ENCODE data around the gene DBT.
"Not testable (repeated sequence)": the region's sequence is repeated elsewhere in the genome, so short reads cannot be mapped to it uniquely, and the experiment has no call there.

DBT gene

GRCh38 chr1:100250807-100251206, 1.2 kb upstream of the DBT start:
- no peak for DNase-seq (ENCODE audit: low read depth in 1 of 2, low spot score in 1 of 2)

- DNase-seq (ENCODE audit: low read depth in 1 of 2, low spot score in 1 of 2), result no peak
These were observed 630 bp upstream of the DBT start for GRCh38 chr1:100250264-100250663.

GRCh38 chr1:100249155-100249536, 488 bp downstream of the DBT start:
- DNase-seq (ENCODE audit: low read depth in 1 of 2, low spot score in 1 of 2), result no peak

- DNase-seq (ENCODE audit: low read depth in 1 of 2, low spot score in 1 of 2), result no peak
These were observed 2.9 kb downstream of the DBT start for GRCh38 chr1:100246738-100247137.

GRCh38 chr1:100240631-100241030, 9.0 kb downstream of the DBT start:
- DNase-seq (ENCODE audit: low read depth in 1 of 2, low spot score in 1 of 2), result no peak

- no peak for DNase-seq (ENCODE audit: low read depth in 1 of 2, low spot score in 1 of 2)
These were observed 9.7 kb downstream of the DBT start for GRCh38 chr1:100239961-100240360.

GRCh38 chr1:100237091-100237490, 12.5 kb downstream of the DBT start:
- no peak for DNase-seq (ENCODE audit: low read depth in 1 of 2, low spot score in 1 of 2)

- no peak for DNase-seq (ENCODE audit: low read depth in 1 of 2, low spot score in 1 of 2)
These were observed 15.2 kb downstream of the DBT start for GRCh38 chr1:100234432-100234831.

GRCh38 chr1:100233566-100233965, 16.1 kb downstream of the DBT start:
- DNase-seq (ENCODE audit: low read depth in 1 of 2, low spot score in 1 of 2), result not testable (repeated sequence)

- DNase-seq (ENCODE audit: low read depth in 1 of 2, low spot score in 1 of 2), result no peak
These were observed 17.5 kb downstream of the DBT start for GRCh38 chr1:100232156-100232555.

GRCh38 chr1:100231721-100232120, 17.9 kb downstream of the DBT start:
- no peak for DNase-seq (ENCODE audit: low read depth in 1 of 2, low spot score in 1 of 2)

GRCh38 chr1:100230765-100231164, 18.9 kb downstream of the DBT start:
- no peak for DNase-seq (ENCODE audit: low read depth in 1 of 2, low spot score in 1 of 2)

- DNase-seq (ENCODE audit: low read depth in 1 of 2, low spot score in 1 of 2), result no peak
These were observed 19.8 kb downstream of the DBT start for GRCh38 chr1:100229681-100230443.

GRCh38 chr1:100222428-100222827, 27.2 kb downstream of the DBT start:
- no peak for DNase-seq (ENCODE audit: low read depth in 1 of 2, low spot score in 1 of 2)

GRCh38 chr1:100219883-100220282, 29.8 kb downstream of the DBT start:
- no peak for DNase-seq (ENCODE audit: low read depth in 1 of 2, low spot score in 1 of 2)

GRCh38 chr1:100219457-100219856, 30.2 kb downstream of the DBT start:
- no peak for DNase-seq (ENCODE audit: low read depth in 1 of 2, low spot score in 1 of 2)

- DNase-seq (ENCODE audit: low read depth in 1 of 2, low spot score in 1 of 2), result no peak
These were observed 31.8 kb downstream of the DBT start for GRCh38 chr1:100217834-100218233.

- no peak for DNase-seq (ENCODE audit: low read depth in 1 of 2, low spot score in 1 of 2)
These were observed 34.5 kb downstream of the DBT start for GRCh38 chr1:100215101-100215500.

GRCh38 chr1:100213141-100213540, 36.5 kb downstream of the DBT start:
- DNase-seq (ENCODE audit: low read depth in 1 of 2, low spot score in 1 of 2), result no peak

GRCh38 chr1:100206301-100206700, 43.3 kb downstream of the DBT start:
- no peak for DNase-seq (ENCODE audit: low read depth in 1 of 2, low spot score in 1 of 2)

GRCh38 chr1:100205593-100205992, 44.0 kb downstream of the DBT start:
- DNase-seq (ENCODE audit: low read depth in 1 of 2, low spot score in 1 of 2), result not testable (repeated sequence)

- not testable (repeated sequence) for DNase-seq (ENCODE audit: low read depth in 1 of 2, low spot score in 1 of 2)
These were observed 44.5 kb downstream of the DBT start for GRCh38 chr1:100205103-100205502.

GRCh38 chr1:100202703-100203102, 46.9 kb downstream of the DBT start:
- not testable (repeated sequence) for DNase-seq (ENCODE audit: low read depth in 1 of 2, low spot score in 1 of 2)

Measured in activated CD4-positive, alpha-beta T cell treated with anti-CD3 and anti-CD28 coated beads, Interleukin-2, amount 50 U/mL, for 24 hours (primary cell).